Activated T-cell treated with anti-CD3 and anti-CD28 coated beads for 4 hours (primary cell): ENCODE measurements around the gene DLG3.

Source experiments
- DNase-seq: peaks from one replicate; pipeline ENCODE4 v3.0.0-alpha.2; 2020

Gene DLG3

GRCh38 chrX:70525733-70526132 is 81.1 kb downstream of the DLG3 start:
- no peak for DNase-seq

GRCh38 chrX:70527053-70527452 is 82.4 kb downstream of the DLG3 start:
- no peak for DNase-seq

GRCh38 chrX:70527610-70528345 is 83.1 kb downstream of the DLG3 start:
- DNase-seq, result no peak

- DNase-seq, result no peak
Observed at GRCh38 chrX:70535198-70535597, 90.6 kb downstream of the DLG3 start.

- DNase-seq, result no peak
Observed at GRCh38 chrX:70549429-70549828, 104.8 kb downstream of the DLG3 start.

GRCh38 chrX:70552130-70552704 is 107.6 kb downstream of the DLG3 start:
- DNase-seq, result no peak

- DNase-seq, result no peak
Observed at GRCh38 chrX:70553516-70553915, 108.9 kb downstream of the DLG3 start.

- DNase-seq, result no peak
Observed at GRCh38 chrX:70554081-70554480, 109.4 kb downstream of the DLG3 start.

GRCh38 chrX:70554523-70554922 is 109.9 kb downstream of the DLG3 start:
- DNase-seq, result no peak

- DNase-seq, result no peak
Observed at GRCh38 chrX:70554948-70555347, 110.3 kb downstream of the DLG3 start.
